Activated naive CD8-positive, alpha-beta T cell (primary cell): ENCODE measurements around the gene IQGAP2.

ENCODE experiments used
- H3K27ac Mint-ChIP-seq: one replicate; pipeline ENCODE4 v1.8.0; 2021; ENCODE audit warnings: mixed read lengths
- H3K27me3 Mint-ChIP-seq: one replicate; pipeline ENCODE4 v1.8.0; 2021; ENCODE audit warnings: mixed read lengths
- H3K36me3 Mint-ChIP-seq: one replicate; pipeline ENCODE4 v1.8.0; 2021; ENCODE audit warnings: mixed read lengths
- H3K4me1 Mint-ChIP-seq: one replicate; pipeline ENCODE4 v1.8.0; 2021; ENCODE audit warnings: low read depth, mixed read lengths
- H3K4me3 Mint-ChIP-seq: one replicate; pipeline ENCODE4 v1.8.0; 2021; ENCODE audit warnings: mild to moderate bottlenecking, mixed read lengths
- H3K9me3 Mint-ChIP-seq: one replicate; pipeline ENCODE4 v1.8.0; 2021; ENCODE audit warnings: low read depth, mixed read lengths

IQGAP2 gene

GRCh38 chr5:76622076-76622475 lies 219.0 kb downstream of the IQGAP2 start:
- H3K4me1 Mint-ChIP-seq: peaks cover 5% of the 10 kb centered on the region
- H3K36me3 Mint-ChIP-seq: peaks cover 12% of the 10 kb centered on the region
- no peak overlapping the region for H3K27ac Mint-ChIP-seq
- no peaks in the 10 kb centered on the region for H3K9me3 Mint-ChIP-seq
- no peak overlapping the region for H3K4me3 Mint-ChIP-seq
- no peaks in the 10 kb centered on the region for H3K27me3 Mint-ChIP-seq

- Mint-ChIP-seq H3K9me3 (no peaks in the 10 kb centered on the region), H3K4me3 (no peak within 1 kb of the TSS), H3K36me3 (peaks cover 10% of the 10 kb centered on the region), H3K4me1 (peaks cover 5% of the 10 kb centered on the region), H3K27me3 (no peaks in the 10 kb centered on the region), H3K27ac (no peak within 1 kb of the TSS)
Measured at GRCh38 chr5:76622973-76623596, 220.0 kb downstream of the IQGAP2 start, which contains the start of gene F2RL2. TSS of gene F2RL2 (minus strand) at chr5:76623403. CDS start at chr5:76623230, 173 bp downstream.

- H3K27ac Mint-ChIP-seq: no peak overlapping the region
- peaks cover 10% of the 10 kb centered on the region for H3K36me3 Mint-ChIP-seq
- H3K27me3 Mint-ChIP-seq: no peaks in the 10 kb centered on the region
- H3K4me1 Mint-ChIP-seq: peaks cover 5% of the 10 kb centered on the region
- H3K4me3 Mint-ChIP-seq: no peak overlapping the region
- H3K9me3 Mint-ChIP-seq: no peaks in the 10 kb centered on the region
Measured at GRCh38 chr5:76625087-76625815, 222.2 kb downstream of the IQGAP2 start.

GRCh38 chr5:76626738-76627137 lies 223.7 kb downstream of the IQGAP2 start:
- Mint-ChIP-seq H3K9me3 (no peaks in the 10 kb centered on the region), H3K27ac (no peak overlapping the region), H3K4me3 (no peak overlapping the region), H3K27me3 (no peaks in the 10 kb centered on the region), H3K4me1 (peaks cover 5% of the 10 kb centered on the region), H3K36me3 (peaks cover 14% of the 10 kb centered on the region)

GRCh38 chr5:76634661-76635060 lies 231.6 kb downstream of the IQGAP2 start:
- Mint-ChIP-seq H3K36me3 (peaks cover 17% of the 10 kb centered on the region), H3K9me3 (no peaks in the 10 kb centered on the region), H3K27ac (peak overlapping the region; percentile 2), H3K27me3 (no peaks in the 10 kb centered on the region), H3K4me3 (no peak overlapping the region), H3K4me1 (peaks cover 2% of the 10 kb centered on the region)

- no peaks in the 10 kb centered on the region for H3K9me3 Mint-ChIP-seq
- peaks cover 5% of the 10 kb centered on the region for H3K4me1 Mint-ChIP-seq
- no peaks in the 10 kb centered on the region for H3K27me3 Mint-ChIP-seq
- H3K27ac Mint-ChIP-seq: no peak overlapping the region
- H3K36me3 Mint-ChIP-seq: peaks cover 12% of the 10 kb centered on the region
- H3K4me3 Mint-ChIP-seq: no peak overlapping the region
Measured at GRCh38 chr5:76637490-76637889, 234.4 kb downstream of the IQGAP2 start.

GRCh38 chr5:76638479-76638878 lies 235.4 kb downstream of the IQGAP2 start:
- Mint-ChIP-seq H3K27me3 (no peaks in the 10 kb centered on the region), H3K27ac (peak overlapping the region; percentile 13), H3K4me3 (no peak overlapping the region), H3K9me3 (no peaks in the 10 kb centered on the region), H3K36me3 (peaks cover 16% of the 10 kb centered on the region), H3K4me1 (peaks cover 5% of the 10 kb centered on the region)

GRCh38 chr5:76641514-76642120 lies 238.5 kb downstream of the IQGAP2 start:
- H3K27ac Mint-ChIP-seq: no peak overlapping the region

GRCh38 chr5:76642390-76643040 lies 239.4 kb downstream of the IQGAP2 start:
- peaks cover 5% of the 10 kb centered on the region for H3K4me1 Mint-ChIP-seq
- no peaks in the 10 kb centered on the region for H3K27me3 Mint-ChIP-seq
- H3K9me3 Mint-ChIP-seq: no peaks in the 10 kb centered on the region
- H3K27ac Mint-ChIP-seq: no peak overlapping the region
- no peak overlapping the region for H3K4me3 Mint-ChIP-seq
- peaks cover 34% of the 10 kb centered on the region for H3K36me3 Mint-ChIP-seq

More at GRCh38 chr5:76641514-76642120, 238.5 kb downstream of the IQGAP2 start:
- no peak overlapping the region for H3K4me3 Mint-ChIP-seq
- no peaks in the 10 kb centered on the region for H3K9me3 Mint-ChIP-seq
- peaks cover 5% of the 10 kb centered on the region for H3K4me1 Mint-ChIP-seq
- H3K27me3 Mint-ChIP-seq: no peaks in the 10 kb centered on the region
- peaks cover 28% of the 10 kb centered on the region for H3K36me3 Mint-ChIP-seq

GRCh38 chr5:76643371-76643770 lies 240.3 kb downstream of the IQGAP2 start:
- Mint-ChIP-seq H3K4me1 (peaks cover 5% of the 10 kb centered on the region), H3K36me3 (peaks cover 40% of the 10 kb centered on the region), H3K4me3 (no peak overlapping the region), H3K27me3 (no peaks in the 10 kb centered on the region), H3K27ac (no peak overlapping the region), H3K9me3 (peaks cover 2% of the 10 kb centered on the region)

- H3K9me3 Mint-ChIP-seq: peaks cover 9% of the 10 kb centered on the region
- H3K27ac Mint-ChIP-seq: no peak overlapping the region
- peaks cover 38% of the 10 kb centered on the region for H3K36me3 Mint-ChIP-seq
Measured at GRCh38 chr5:76649140-76649539, 246.1 kb downstream of the IQGAP2 start.

GRCh38 chr5:76652809-76653414 lies 249.8 kb downstream of the IQGAP2 start:
- peaks cover 2% of the 10 kb centered on the region for H3K4me1 Mint-ChIP-seq
- H3K36me3 Mint-ChIP-seq: peaks cover 23% of the 10 kb centered on the region
- H3K27ac Mint-ChIP-seq: no peak overlapping the region
- H3K9me3 Mint-ChIP-seq: peaks cover 9% of the 10 kb centered on the region
- H3K4me3 Mint-ChIP-seq: no peak overlapping the region
- H3K27me3 Mint-ChIP-seq: no peaks in the 10 kb centered on the region

More at GRCh38 chr5:76649140-76649539, 246.1 kb downstream of the IQGAP2 start:
- Mint-ChIP-seq H3K27me3 (no peaks in the 10 kb centered on the region), H3K4me1 (peaks cover 2% of the 10 kb centered on the region), H3K4me3 (no peak overlapping the region)

- Mint-ChIP-seq H3K4me1 (peaks cover 2% of the 10 kb centered on the region), H3K27me3 (no peaks in the 10 kb centered on the region), H3K36me3 (peaks cover 15% of the 10 kb centered on the region), H3K27ac (no peak overlapping the region), H3K4me3 (no peak overlapping the region), H3K9me3 (no peaks in the 10 kb centered on the region)
Measured at GRCh38 chr5:76657091-76657490, 254.0 kb downstream of the IQGAP2 start.

- Mint-ChIP-seq H3K4me1 (peaks cover 2% of the 10 kb centered on the region), H3K9me3 (no peaks in the 10 kb centered on the region), H3K27me3 (no peaks in the 10 kb centered on the region), H3K36me3 (peaks cover 13% of the 10 kb centered on the region), H3K27ac (no peak overlapping the region), H3K4me3 (no peak overlapping the region)
Measured at GRCh38 chr5:76657683-76658311, 254.7 kb downstream of the IQGAP2 start.
